GM18517 (cell line): ENCODE results near the gene SGCA.

ENCODE experiments used
- ATAC-seq: cut with Tn5 transposase; IDR thresholded peaks from one replicate; pipeline ENCODE4 v1.9.1; 2021; ENCODE audit warnings: mild to moderate bottlenecking, moderate library complexity; ENCODE audit not compliant: unreplicated experiment

Gene SGCA

GRCh38 chr17:50166518-50167181 is 845 bp downstream of the SGCA start:
- no peak for ATAC-seq

GRCh38 chr17:50167371-50167770 is 1.6 kb downstream of the SGCA start:
- ATAC-seq, result no peak

- ATAC-seq, result no peak
Measured at GRCh38 chr17:50168319-50168718, 2.5 kb downstream of the SGCA start.

- ATAC-seq, result no peak
Measured at GRCh38 chr17:50169121-50169764, 3.4 kb downstream of the SGCA start.

- ATAC-seq, result no peak
Measured at GRCh38 chr17:50169881-50170459, 4.2 kb downstream of the SGCA start.

GRCh38 chr17:50170662-50171370 is 5.0 kb downstream of the SGCA start:
- peak; percentile 85 for ATAC-seq

- no peak for ATAC-seq
Measured at GRCh38 chr17:50171371-50172071, 5.7 kb downstream of the SGCA start.

- ATAC-seq, result no peak
Measured at GRCh38 chr17:50172130-50172529, 6.3 kb downstream of the SGCA start.

GRCh38 chr17:50172936-50173334 is 7.1 kb downstream of the SGCA start:
- ATAC-seq, result no peak

- no peak for ATAC-seq
Measured at GRCh38 chr17:50173335-50173941, 7.6 kb downstream of the SGCA start.

GRCh38 chr17:50174444-50174843 is 8.6 kb downstream of the SGCA start:
- ATAC-seq, result no peak

GRCh38 chr17:50175035-50175807 is 9.4 kb downstream of the SGCA start:
- ATAC-seq, result no peak

GRCh38 chr17:50176559-50177357 is 11.0 kb downstream of the SGCA start:
- ATAC-seq, result no peak

GRCh38 chr17:50177476-50177875 is 11.7 kb downstream of the SGCA start:
- ATAC-seq, result no peak

GRCh38 chr17:50177983-50178834 is 12.4 kb downstream of the SGCA start:
- peak; percentile 74 for ATAC-seq

GRCh38 chr17:50180111-50180510 is 14.3 kb downstream of the SGCA start:
- ATAC-seq, result no peak

GRCh38 chr17:50180620-50181019 is 14.8 kb downstream of the SGCA start:
- no peak for ATAC-seq

- ATAC-seq, result no peak
Measured at GRCh38 chr17:50181144-50181543, 15.3 kb downstream of the SGCA start.
